ENCODE results near the gene B3GALNT2. TPM values are rescaled to one million over a fixed set of nuclear protein-coding genes. Genes with fewer than 3 reads are reported as not detected.

Gene B3GALNT2
- total RNA-seq (2014; rRNA removed): 26.4 and 27.3 TPM in 2 replicates
- Bru-seq, nascent RNA: percentile 72 among the genes with signal in this experiment
- percentile 68 among the genes with signal in this experiment for BruChase-seq, experiment 1, labeled RNA remaining after a 6-hour chase
- BruChase-seq, experiment 2, labeled RNA remaining after a 2-hour chase: percentile 69 among the genes with signal in this experiment
- long read RNA-seq, transcript B3GALNT2-202 (12 exons, 2,015 nt): major isoform, 15 of 30 reads
- long read RNA-seq, partial matches to known transcripts: 5 of 30 reads
- long read RNA-seq, other reads (novel, unspliced or antisense): 10 of 30 reads

- ChIA-PET POLR2A (ENCODE audit: unreplicated experiment) (interaction anchor here (0.7 kb wide), 1 partner anchor 70 kb away, joined by 3 read pairs; no protein-coding TSS in a partner anchor), CTCF (interaction anchor here (1.5 kb wide), 1 partner anchor 280 kb away, joined by 4 read pairs; no protein-coding TSS in a partner anchor)
- H3K79me2 ChIP-seq (ENCODE audit: low read length): peaks cover 47% of the 10 kb centered on the region
- no peaks in the 10 kb centered on the region for H3K27me3 ChIP-seq (ENCODE audit: low read length)
- H3F3A ChIP-seq (ENCODE audit: low read length, unreplicated experiment): no peaks in the 10 kb centered on the region
- ATAC-seq (peak; percentile 61), DNase-seq (no peak)
- peak within 1 kb of the TSS; percentile 93 for H2AFZ ChIP-seq (ENCODE audit: low read length)
- intact Hi-C loops (cut with micrococcal nuclease): loop anchor here (2.0 to 5.0 kb wide), 2 partner anchors 37 to 467 kb away; no protein-coding TSS in a partner anchor
- H3K9me3 ChIP-seq (ENCODE audit: low read length): no peaks in the 10 kb centered on the region
- peak within 1 kb of the TSS; percentile 99 for H3K9ac ChIP-seq (ENCODE audit: low read length)
- H3K36me3 ChIP-seq (ENCODE audit: low read depth, low read length): no peaks in the 10 kb centered on the region
- peaks cover 7% of the 10 kb centered on the region; the same call in 1 of the 2 replicates for H4K20me1 ChIP-seq (ENCODE audit: low read length)
- H3K9me2 ChIP-seq (replicated peaks; ENCODE audit: low read length): no peaks in the 10 kb centered on the region
- H3K27ac ChIP-seq (ENCODE audit: low read length): peak within 1 kb of the TSS; percentile 98
- peak within 1 kb of the TSS; percentile 98 for H3K4me3 ChIP-seq (ENCODE audit: low read length)
- peaks cover 20% of the 10 kb centered on the region for H3K4me1 ChIP-seq (ENCODE audit: insufficient read depth, low read length)
- TF ChIP-seq EZH2 (IDR thresholded peaks at IDR 0.05; ENCODE audit: low read length, unreplicated experiment): no peak
- no peak for TF ChIP-seq EZH2phosphoT487 (IDR thresholded peaks at IDR 0.05; ENCODE audit: borderline replicate concordance, low read length)
- no peak for TF ChIP-seq CTCF (conservative IDR thresholded peaks at IDR 0.05; ENCODE audit: low read depth, low read length)
- no TSS peak for BruUV-seq (replicated peaks)
- H3K4me2 ChIP-seq (ENCODE audit: low read length): peak within 1 kb of the TSS; percentile 93
Observed at GRCh38 chr1:235504122-235504493, at the start of gene B3GALNT2. TSS of gene B3GALNT2 (minus strand) at chr1:235504452. CDS start at chr1:235504252, 200 bp downstream.

- ATAC-seq (no peak), DNase-seq (no peak)
- H4K20me1 ChIP-seq (ENCODE audit: low read length): no peaks in the 10 kb centered on the region
- no peaks in the 10 kb centered on the region for H3K36me3 ChIP-seq (ENCODE audit: low read depth, low read length)
- CTCF ChIA-PET: no interaction called here
- H3K4me2 ChIP-seq (ENCODE audit: low read length): no peak overlapping the region
- H3K27me3 ChIP-seq (ENCODE audit: low read length): no peaks in the 10 kb centered on the region
- no peaks in the 10 kb centered on the region for H3F3A ChIP-seq (ENCODE audit: low read length, unreplicated experiment)
- H3K9me3 ChIP-seq (ENCODE audit: low read length): no peaks in the 10 kb centered on the region
- intact Hi-C loops (cut with micrococcal nuclease): no loop called here
- BruUV-seq (replicated peaks): no TSS peak
- no peak overlapping the region for H2AFZ ChIP-seq (ENCODE audit: low read length)
- H3K79me2 ChIP-seq (ENCODE audit: low read length): no peaks in the 10 kb centered on the region
- no peak overlapping the region for H3K9ac ChIP-seq (ENCODE audit: low read length)
- H3K9me2 ChIP-seq (replicated peaks; ENCODE audit: low read length): no peaks in the 10 kb centered on the region
- H3K4me3 ChIP-seq (ENCODE audit: low read length): no peak overlapping the region
- H3K27ac ChIP-seq (ENCODE audit: low read length): no peak overlapping the region
- POLR2A ChIA-PET (ENCODE audit: unreplicated experiment): no interaction called here
- no peaks in the 10 kb centered on the region for H3K4me1 ChIP-seq (ENCODE audit: insufficient read depth, low read length)
- TF ChIP-seq CTCF (conservative IDR thresholded peaks at IDR 0.05; ENCODE audit: low read depth, low read length) (no peak), EZH2phosphoT487 (IDR thresholded peaks at IDR 0.05; ENCODE audit: borderline replicate concordance, low read length) (no peak), EZH2 (IDR thresholded peaks at IDR 0.05; ENCODE audit: low read length, unreplicated experiment) (no peak)
Observed at GRCh38 chr1:235553112-235553551, 48.9 kb upstream of the B3GALNT2 start.

GRCh38 chr1:235552146-235552716 is 48.0 kb upstream of the B3GALNT2 start:
- no peaks in the 10 kb centered on the region for H3K4me1 ChIP-seq (ENCODE audit: insufficient read depth, low read length)
- no peak overlapping the region for H2AFZ ChIP-seq (ENCODE audit: low read length)
- DNase-seq (no peak), ATAC-seq (no peak)
- H3F3A ChIP-seq (ENCODE audit: low read length, unreplicated experiment): no peaks in the 10 kb centered on the region
- no peak overlapping the region for H3K4me2 ChIP-seq (ENCODE audit: low read length)
- intact Hi-C loops (cut with micrococcal nuclease): no loop called here
- no peak overlapping the region for H3K27ac ChIP-seq (ENCODE audit: low read length)
- no peaks in the 10 kb centered on the region for H3K79me2 ChIP-seq (ENCODE audit: low read length)
- H3K9ac ChIP-seq (ENCODE audit: low read length): no peak overlapping the region
- CTCF ChIA-PET: no interaction called here
- H3K36me3 ChIP-seq (ENCODE audit: low read depth, low read length): no peaks in the 10 kb centered on the region
- no peaks in the 10 kb centered on the region for H3K27me3 ChIP-seq (ENCODE audit: low read length)
- H3K9me2 ChIP-seq (replicated peaks; ENCODE audit: low read length): no peaks in the 10 kb centered on the region
- TF ChIP-seq EZH2phosphoT487 (IDR thresholded peaks at IDR 0.05; ENCODE audit: borderline replicate concordance, low read length): no peak
- TF ChIP-seq EZH2 (IDR thresholded peaks at IDR 0.05; ENCODE audit: low read length, unreplicated experiment): no peak
- no peak for TF ChIP-seq CTCF (conservative IDR thresholded peaks at IDR 0.05; ENCODE audit: low read depth, low read length)
- no peaks in the 10 kb centered on the region for H4K20me1 ChIP-seq (ENCODE audit: low read length)
- no peaks in the 10 kb centered on the region for H3K9me3 ChIP-seq (ENCODE audit: low read length)
- BruUV-seq (replicated peaks): no TSS peak
- H3K4me3 ChIP-seq (ENCODE audit: low read length): no peak overlapping the region
- POLR2A ChIA-PET (ENCODE audit: unreplicated experiment): no interaction called here

Data from PC-3 (cell line).